Thoracic aorta (tissue), 2 donors: Measurements from ENCODE around the gene LIPM. TPM values are rescaled to one million over a fixed set of nuclear protein-coding genes. Genes with fewer than 3 reads are reported as not detected.

ENCODE experiments used
- ATAC-seq: fragments of 150-250 bp; one replicate; pipeline ENCODE4 v1.8.0; 2017; ENCODE audit warnings: low read depth; ENCODE audit not compliant: insufficient number of reproducible peaks, low FRiP score
- DNase-seq: peaks from one replicate; pipeline ENCODE4 v3.0.0-alpha.2; 2020; ENCODE audit warnings: low spot score
- H3K27ac ChIP-seq, 2 donors: fragments of 200-600 bp; sonication (generic); 1 replicate in 1 of 2; 2 replicates in 1 of 2; pipeline ENCODE4 v1.5.1; 2016; ENCODE audit warnings: mild to moderate bottlenecking in 2 of 2, moderate library complexity in 2 of 2
- H3K27me3 ChIP-seq: fragments of 200-600 bp; sonication (generic); replicated peaks from 2 replicates; pipeline ENCODE4 v1.6.0; 2016; ENCODE audit warnings: mild to moderate bottlenecking; ENCODE audit not compliant: insufficient read depth
- H3K36me3 ChIP-seq: fragments of 200-600 bp; sonication (generic); one replicate; pipeline ENCODE4 v1.5.1; 2016
- H3K4me1 ChIP-seq, 2 donors: fragments of 200-600 bp; sonication (generic); 1 replicate in 1 of 2; 2 replicates in 1 of 2; pipeline versions ENCODE4 v1.5.1 to v1.6.0; 2016; ENCODE audit warnings: low read depth in 2 of 2, mild to moderate bottlenecking in 1 of 2; ENCODE audit not compliant: control insufficient read depth in 1 of 2
- H3K4me3 ChIP-seq: fragments of 200-600 bp; sonication (generic); 2 replicates; pipeline ENCODE4 v1.5.1; 2016; ENCODE audit warnings: mild to moderate bottlenecking
- H3K9me3 ChIP-seq: fragments of 200-600 bp; sonication (generic); 2 replicates; pipeline ENCODE4 v1.5.1; 2016
- CTCF ChIP-seq: fragments of 200-600 bp; sonication (generic); IDR thresholded peaks from one replicate; pipeline ENCODE4 v1.5.1; 2019; ENCODE audit warnings: antibody characterized with exemption
- total RNA-seq, 2 donors: library from RNA; depleted of rRNA; stranded (reverse); fragments of >200 nt; gene quantifications; one replicate each; pipeline versions ENCODE4 v1.1.0 to v1.2.3, GENCODE V29; 2016

Gene LIPM
- total RNA-seq, 2 donors from 2014 or later, result not detected

- Histone ChIP-seq H3K27ac (no peak overlapping the region), H3K36me3 (no peaks in the 10 kb centered on the region), H3K27me3 (no peaks in the 10 kb centered on the region), H3K9me3 (no peaks in the 10 kb centered on the region), H3K4me3 (no peak overlapping the region), H3K4me1 (no peaks in the 10 kb centered on the region)
- TF ChIP-seq CTCF, result no peak
- DNase-seq (no peak), ATAC-seq (no peak)
Measured at GRCh38 chr10:88809621-88810020, 7.1 kb downstream of the LIPM start.

GRCh38 chr10:88810196-88810961 is 7.8 kb downstream of the LIPM start:
- Histone ChIP-seq H3K4me1 (no peaks in the 10 kb centered on the region), H3K4me3 (no peak overlapping the region), H3K9me3 (no peaks in the 10 kb centered on the region), H3K36me3 (no peaks in the 10 kb centered on the region), H3K27me3 (no peaks in the 10 kb centered on the region), H3K27ac (no peak overlapping the region)
- peak; percentile 48 for TF ChIP-seq CTCF
- DNase-seq, result no peak
- no peak for ATAC-seq

- no peak for ATAC-seq
- Histone ChIP-seq H3K36me3 (no peaks in the 10 kb centered on the region), H3K4me3 (no peak overlapping the region), H3K4me1 (no peaks in the 10 kb centered on the region), H3K27ac (no peak overlapping the region), H3K27me3 (no peaks in the 10 kb centered on the region), H3K9me3 (no peaks in the 10 kb centered on the region)
- TF ChIP-seq CTCF, result no peak
- no peak for DNase-seq
Measured at GRCh38 chr10:88813200-88813599, 10.7 kb downstream of the LIPM start.

- Histone ChIP-seq H3K4me1 (no peaks in the 10 kb centered on the region), H3K27me3 (no peaks in the 10 kb centered on the region), H3K27ac (no peak overlapping the region), H3K36me3 (no peaks in the 10 kb centered on the region), H3K9me3 (no peaks in the 10 kb centered on the region), H3K4me3 (no peak overlapping the region)
- no peak for TF ChIP-seq CTCF
- ATAC-seq (no peak), DNase-seq (no peak)
Measured at GRCh38 chr10:88819290-88819689, 16.8 kb downstream of the LIPM start.

- ATAC-seq (no peak), DNase-seq (no peak)
- no peak overlapping the region for H3K4me3 ChIP-seq
- H3K27ac ChIP-seq, result no peak overlapping the region
- no peak for TF ChIP-seq CTCF
- no peaks in the 10 kb centered on the region for H3K36me3 ChIP-seq
- H3K4me1 ChIP-seq, result no peaks in the 10 kb centered on the region
- H3K9me3 ChIP-seq, result no peaks in the 10 kb centered on the region
- no peaks in the 10 kb centered on the region for H3K27me3 ChIP-seq
Measured at GRCh38 chr10:88820748-88821401, 18.3 kb downstream of the LIPM start.
